ENCODE results near the gene COL5A3.
"Not testable (repeated sequence)": the region's sequence is repeated elsewhere in the genome, so short reads cannot be mapped to it uniquely, and the experiment has no call there.

COL5A3 gene

GRCh38 chr19:9935506-9936325 is 74.6 kb downstream of the COL5A3 start:
- DNase-seq: no peak

- peak; percentile 77 for DNase-seq
Observed at GRCh38 chr19:9934132-9934950, 76.0 kb downstream of the COL5A3 start.

GRCh38 chr19:9932835-9933234 is 77.5 kb downstream of the COL5A3 start:
- no peak for DNase-seq

- no peak for DNase-seq
Observed at GRCh38 chr19:9931629-9932028, 78.7 kb downstream of the COL5A3 start.

GRCh38 chr19:9923440-9923839 is 86.9 kb downstream of the COL5A3 start:
- no peak for DNase-seq

- not testable (repeated sequence) for DNase-seq
Observed at GRCh38 chr19:9922782-9923379, 87.4 kb downstream of the COL5A3 start.

GRCh38 chr19:9917321-9917720 is 93.0 kb downstream of the COL5A3 start:
- peak; percentile 64 for DNase-seq

GRCh38 chr19:9916719-9917118 is 93.6 kb downstream of the COL5A3 start:
- DNase-seq: no peak

GRCh38 chr19:9914315-9915207 is 95.7 kb downstream of the COL5A3 start:
- peak; percentile 86 for DNase-seq

GRCh38 chr19:9914001-9914314 is 96.3 kb downstream of the COL5A3 start:
- no peak for DNase-seq

- peak; percentile 28 for DNase-seq
Observed at GRCh38 chr19:9913237-9914000, 96.9 kb downstream of the COL5A3 start.

- DNase-seq: no peak
Observed at GRCh38 chr19:9912551-9913236, 97.6 kb downstream of the COL5A3 start.

GRCh38 chr19:9911524-9912185 is 98.6 kb downstream of the COL5A3 start:
- no peak for DNase-seq

GRCh38 chr19:9910625-9911024 is 99.7 kb downstream of the COL5A3 start:
- DNase-seq: no peak
